ENCODE data around the gene GSKIP.

Gene GSKIP

DNA sequence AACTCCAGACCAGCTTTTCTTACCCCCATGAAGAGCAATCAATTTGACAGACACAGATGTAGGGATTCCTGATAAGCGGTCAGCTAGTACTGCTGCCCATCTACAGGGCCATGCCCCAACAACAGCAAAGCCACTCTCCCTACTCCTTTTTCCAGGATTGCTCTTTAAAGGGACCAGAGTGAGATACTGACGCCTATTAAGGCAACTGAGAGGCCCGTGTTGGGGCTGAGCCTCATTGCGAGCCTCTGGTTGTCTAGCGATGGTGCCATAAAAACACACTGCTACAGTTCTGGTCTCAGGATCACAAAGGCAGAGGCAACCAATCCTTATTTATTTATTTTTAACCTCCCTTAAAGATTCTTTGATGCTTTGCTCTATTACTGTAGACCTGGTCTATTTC, 59.7 kb downstream of the GSKIP start:
- DNase-seq: no peak

DNA sequence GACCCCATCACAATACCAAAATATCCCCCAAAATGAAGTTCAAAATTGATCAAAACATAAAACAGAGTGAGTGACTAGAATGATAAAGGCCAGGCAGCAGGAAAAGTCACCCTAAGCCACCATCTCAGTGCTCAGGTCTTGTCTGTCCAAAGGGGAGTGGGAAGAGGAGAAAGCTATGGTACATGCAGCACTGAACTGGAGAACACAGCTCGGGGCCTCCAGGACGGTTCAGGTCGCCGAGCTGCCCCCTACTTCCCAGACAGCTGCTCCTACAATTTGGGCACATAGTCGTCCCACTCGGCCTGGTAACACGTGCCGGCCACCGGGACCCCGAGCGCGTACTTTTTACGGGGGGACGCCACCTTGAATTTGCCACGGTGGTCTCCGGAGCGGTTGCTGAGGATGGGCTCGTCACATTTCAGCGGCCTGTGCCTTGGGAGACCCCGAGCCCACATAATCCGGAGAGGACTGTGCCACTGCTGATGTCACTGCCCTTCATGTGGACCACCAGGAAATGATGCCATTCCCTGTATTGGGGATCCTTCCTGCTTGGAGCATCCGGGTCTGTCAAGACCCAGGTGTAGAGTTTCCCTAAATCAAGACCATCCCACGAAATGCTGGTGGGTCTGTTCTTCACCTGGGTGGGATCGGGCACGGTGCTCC, 60.3 kb downstream of the GSKIP start:
- no peak for DNase-seq

DNA sequence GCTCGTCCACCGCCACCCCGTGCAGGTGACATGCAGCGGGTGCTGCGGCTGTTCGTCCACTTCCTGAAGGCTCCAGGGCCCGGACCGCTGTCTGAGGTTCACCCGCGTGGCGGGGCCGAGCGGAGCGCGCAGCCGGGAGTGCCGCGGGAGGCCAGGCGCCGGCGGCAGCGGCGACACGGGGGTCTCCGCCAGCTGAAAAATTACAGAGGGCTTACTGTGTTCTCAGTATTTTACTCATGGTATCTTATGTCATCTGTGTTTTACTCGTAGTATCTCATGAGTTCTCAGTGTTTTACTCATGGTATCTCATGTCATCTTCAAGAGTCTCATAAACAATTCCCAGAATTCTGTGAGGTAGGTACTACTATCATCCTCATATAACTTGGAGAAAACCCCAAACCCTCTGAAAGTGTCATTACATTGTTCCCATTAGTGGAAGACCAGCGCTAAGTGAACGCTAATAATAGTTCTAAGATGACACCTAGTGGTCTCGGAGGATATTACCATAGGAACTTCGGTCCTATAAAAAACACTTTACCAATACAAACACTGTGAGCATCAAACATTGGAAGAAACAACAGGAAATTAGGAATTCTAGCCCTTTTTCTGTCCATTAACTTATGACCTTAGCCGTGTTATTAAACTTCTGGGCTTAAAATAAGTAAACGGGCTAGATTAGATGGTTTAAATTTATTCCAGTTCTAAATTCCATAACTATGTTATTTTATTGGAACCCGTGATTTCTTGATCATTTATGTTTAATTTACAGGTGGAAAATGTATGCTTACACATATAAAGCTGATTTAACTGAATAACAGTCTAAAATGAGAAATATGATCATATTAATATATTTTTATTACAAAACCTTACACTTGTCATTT, 61.0 kb downstream of the GSKIP start:
- DNase-seq: no peak

DNA sequence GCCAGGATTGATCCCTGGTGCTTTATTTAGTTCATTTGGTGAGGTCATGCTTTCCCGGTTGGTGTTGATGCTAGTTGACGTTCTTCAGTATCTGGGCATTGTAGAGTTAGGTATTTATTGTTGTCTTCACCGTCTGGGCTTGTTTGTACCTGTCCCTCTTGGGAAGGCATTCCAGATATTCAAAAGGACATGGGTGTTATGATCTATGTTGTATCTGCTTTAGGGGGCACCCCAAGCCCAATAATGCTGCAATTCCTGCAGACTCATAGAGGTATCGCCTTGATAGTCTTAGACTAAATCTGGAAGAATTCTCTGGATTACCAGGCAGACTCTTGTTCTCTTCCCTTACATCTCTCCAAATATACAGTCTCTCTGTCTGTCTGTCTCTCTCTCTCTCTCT, 70.7 kb downstream of the GSKIP start:
- no peak for DNase-seq

Data from CD4-positive, alpha-beta T cell treated with Interferon gamma for 1 hour (primary cell).